CD4-positive, alpha-beta T cell treated with Interferon alpha-2 for 1 hour (primary cell): Measurements from ENCODE around the gene TRIL.

Experiments
- DNase-seq, 2 donors: peaks; one replicate each; pipeline ENCODE4 v3.0.0-alpha.2; 2020 to 2022

Gene TRIL

DNA sequence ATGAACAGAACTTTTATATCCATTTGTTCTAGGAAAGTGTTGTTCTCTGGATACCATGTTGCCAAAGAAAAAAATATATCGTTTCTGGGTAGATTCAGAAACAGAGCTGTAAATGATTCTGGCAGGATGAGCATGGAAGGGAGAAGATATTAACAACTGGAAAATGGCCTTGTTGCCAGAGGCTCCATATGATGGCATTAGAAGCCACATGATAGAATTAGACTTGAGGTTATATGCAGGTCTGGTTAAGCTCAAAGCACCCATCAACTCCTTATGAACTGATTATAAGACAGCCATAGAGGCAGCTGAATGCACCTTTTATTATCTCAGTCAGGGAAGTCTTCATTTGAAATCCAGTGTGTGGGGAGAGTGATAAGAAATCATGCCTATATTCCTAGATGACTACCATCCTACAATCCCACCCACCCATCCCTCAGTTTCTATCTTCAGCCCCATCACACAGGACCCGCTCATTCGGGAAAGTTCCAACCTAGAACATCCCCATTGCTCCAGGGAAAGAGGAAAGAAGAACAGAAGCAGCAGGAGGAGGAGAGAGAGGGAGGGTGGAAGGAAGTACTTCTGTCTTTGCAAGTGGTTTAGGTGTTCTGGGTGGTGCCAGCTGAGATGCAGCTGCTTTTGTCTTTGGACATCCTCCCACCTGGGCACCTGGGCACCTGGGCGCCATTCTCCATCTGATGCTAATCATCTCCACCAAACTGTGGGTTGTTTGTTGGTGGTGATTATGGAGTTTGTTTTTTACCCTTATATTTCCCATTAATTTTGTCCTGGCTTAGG, 25.5 kb upstream of the TRIL start:
- no peak for DNase-seq

DNA sequence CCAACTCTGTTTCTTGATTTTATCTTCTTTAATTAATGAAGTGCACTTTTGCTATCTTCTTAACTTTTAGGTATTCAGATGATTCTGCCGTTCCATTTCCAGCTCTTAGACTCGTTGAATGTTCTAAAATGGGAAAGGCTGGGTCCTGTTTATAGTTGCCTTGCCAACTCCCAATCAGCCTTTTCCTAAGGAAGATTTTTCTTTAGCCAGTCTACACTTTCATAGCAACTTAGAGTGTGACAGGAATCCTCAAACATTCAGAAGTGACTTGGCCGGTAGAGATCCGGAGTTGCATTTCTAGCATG, 23.0 kb upstream of the TRIL start:
- no peak for DNase-seq

DNA sequence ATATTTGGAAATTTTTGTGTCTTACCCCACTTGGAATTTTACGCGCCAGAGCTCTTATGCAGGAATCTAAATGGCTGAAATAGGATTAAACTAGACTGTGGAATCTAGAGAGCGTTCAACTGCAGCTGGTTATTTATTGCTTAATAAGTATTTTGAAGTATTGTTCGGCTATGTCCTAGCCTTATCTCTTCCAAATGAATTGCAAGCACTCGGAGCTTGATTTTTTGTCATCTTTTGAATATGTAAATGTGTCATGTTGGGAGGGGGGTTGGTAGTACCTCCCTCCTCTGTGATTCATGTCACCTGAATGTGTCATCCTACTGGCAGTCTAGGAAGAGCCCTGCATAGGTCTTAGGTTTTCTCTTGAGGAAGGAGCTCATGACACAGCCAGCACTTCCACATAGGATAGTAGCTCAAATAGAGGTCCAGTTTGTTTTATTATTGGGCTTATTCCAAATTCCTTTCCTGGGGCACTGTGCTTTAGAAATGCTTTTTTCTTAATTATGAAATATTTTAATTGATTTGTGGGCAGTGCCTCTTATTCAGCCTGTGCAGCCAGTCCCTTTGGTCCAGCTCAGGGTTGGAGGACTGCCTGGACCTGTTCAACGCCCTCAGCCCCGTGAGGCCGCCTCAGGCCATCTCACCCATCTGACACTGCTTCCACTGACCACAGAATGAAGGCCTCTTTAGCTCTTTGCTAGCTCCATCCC, 22.5 kb upstream of the TRIL start:
- no peak for DNase-seq

DNA sequence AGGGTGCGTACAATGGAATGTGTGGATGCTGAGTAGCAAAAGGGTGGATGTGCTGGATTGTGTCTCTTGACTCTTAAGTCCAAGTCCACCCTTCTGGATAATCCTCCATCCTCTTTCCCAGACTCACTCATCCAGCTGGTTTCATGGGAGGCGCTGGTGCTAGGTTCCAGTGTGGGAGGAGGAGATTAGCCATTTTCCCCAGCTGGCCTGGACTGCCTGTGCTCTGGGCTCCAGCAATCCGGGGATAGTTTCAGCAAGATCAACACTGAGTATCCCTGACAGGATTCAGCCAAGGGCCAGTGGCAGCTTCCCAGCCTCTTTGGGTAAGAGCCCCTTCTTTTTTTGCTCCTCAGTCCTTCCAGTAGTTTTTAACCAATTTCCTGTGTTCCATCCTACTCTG, 21.6 kb upstream of the TRIL start:
- no peak for DNase-seq

DNA sequence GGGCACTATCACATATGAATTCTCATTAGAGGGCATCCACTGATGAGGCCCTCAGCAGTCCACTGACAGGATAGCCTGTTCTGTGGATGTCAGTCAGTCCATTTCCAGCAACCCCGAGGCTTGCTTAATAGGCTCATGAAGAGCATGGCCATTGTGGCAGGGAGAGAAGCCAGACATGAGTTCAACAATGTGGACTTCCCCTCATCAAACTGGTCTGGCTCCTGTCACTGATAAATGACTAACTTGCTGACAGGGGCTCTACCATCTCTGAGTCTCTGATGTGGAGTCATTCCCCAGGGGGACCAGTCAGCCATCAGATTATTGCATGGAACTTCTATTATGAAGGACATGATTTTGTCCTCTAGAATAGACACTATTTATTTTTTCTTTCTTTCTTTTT, 19.8 kb upstream of the TRIL start:
- no peak for DNase-seq

DNA sequence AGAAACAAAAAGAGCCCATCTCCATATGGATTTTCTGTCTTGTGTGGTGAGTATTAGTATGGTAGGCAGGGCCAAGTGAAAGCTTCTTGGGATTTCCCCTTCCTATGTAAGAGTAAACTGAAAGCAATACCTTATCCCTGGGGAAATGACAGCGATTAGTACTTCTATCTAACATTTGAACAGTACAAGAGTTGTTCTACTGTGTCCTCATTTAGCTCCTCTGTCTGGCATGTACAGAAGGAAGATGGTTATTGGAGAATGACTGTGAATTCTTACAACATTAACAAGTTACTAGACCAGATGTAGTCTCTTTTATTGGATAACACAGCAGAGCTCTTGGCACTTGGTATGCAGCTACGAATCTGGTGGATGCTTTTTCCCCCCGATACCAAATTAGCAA, 17.9 kb upstream of the TRIL start:
- DNase-seq = no peak

DNA sequence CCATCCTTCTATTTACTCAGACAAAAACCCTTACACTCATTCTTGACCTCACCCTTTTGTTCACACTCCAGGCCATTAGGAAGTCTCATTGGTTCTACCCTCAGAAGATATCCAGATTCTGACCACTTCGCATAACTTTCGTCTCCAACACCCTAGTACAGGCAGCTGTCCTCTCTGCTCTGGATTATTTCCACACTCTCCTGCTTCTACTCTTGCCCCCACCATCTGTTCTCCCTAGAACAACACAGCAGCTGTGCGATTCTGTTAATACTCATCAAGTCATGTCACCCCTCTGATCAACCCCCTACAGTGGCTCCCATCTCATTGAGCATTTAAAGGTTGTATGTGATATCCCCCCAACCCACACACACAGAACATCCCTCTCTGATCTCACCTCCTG, 15.5 kb upstream of the TRIL start:
- no peak for DNase-seq

DNA sequence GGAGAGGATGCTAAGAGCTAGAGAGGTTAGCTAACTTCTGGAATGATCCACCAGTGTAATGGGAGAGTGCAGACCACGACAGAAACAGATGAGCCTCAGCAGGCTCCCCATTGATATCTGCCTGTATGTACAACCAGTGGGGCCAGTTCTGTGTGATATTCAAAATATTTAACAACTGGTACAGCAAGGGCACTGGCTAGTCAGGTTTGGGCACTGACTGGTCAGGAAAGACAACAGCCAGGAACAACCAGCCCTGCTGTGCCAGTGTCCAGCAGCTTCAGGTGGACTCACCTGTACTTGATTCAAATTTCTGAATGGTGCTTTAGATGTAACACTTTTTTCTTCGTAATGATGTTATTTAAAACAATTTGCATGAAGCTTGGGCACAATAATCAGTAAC, 5.9 kb upstream of the TRIL start:
- no peak for DNase-seq

DNA sequence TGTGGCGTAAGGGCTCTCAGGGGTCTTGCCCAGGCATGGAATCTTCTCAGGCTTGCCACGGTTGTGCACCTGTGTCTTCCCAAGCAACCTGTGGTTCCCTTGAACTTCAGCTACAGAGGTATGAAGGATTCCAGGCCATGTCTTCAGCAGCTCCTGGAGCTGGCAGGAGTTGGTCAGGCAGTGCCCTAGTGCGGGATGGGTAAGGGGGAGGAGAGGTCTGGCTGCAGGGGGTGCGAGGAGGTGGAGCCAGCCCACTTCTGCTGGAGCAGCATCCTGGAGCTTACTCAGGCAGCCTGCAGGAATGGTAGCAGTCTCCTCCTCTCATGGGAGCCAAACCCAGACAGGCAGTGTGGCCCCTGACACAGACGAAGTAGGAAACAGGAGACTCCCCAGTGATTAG, 3.8 kb upstream of the TRIL start:
- no peak for DNase-seq

DNA sequence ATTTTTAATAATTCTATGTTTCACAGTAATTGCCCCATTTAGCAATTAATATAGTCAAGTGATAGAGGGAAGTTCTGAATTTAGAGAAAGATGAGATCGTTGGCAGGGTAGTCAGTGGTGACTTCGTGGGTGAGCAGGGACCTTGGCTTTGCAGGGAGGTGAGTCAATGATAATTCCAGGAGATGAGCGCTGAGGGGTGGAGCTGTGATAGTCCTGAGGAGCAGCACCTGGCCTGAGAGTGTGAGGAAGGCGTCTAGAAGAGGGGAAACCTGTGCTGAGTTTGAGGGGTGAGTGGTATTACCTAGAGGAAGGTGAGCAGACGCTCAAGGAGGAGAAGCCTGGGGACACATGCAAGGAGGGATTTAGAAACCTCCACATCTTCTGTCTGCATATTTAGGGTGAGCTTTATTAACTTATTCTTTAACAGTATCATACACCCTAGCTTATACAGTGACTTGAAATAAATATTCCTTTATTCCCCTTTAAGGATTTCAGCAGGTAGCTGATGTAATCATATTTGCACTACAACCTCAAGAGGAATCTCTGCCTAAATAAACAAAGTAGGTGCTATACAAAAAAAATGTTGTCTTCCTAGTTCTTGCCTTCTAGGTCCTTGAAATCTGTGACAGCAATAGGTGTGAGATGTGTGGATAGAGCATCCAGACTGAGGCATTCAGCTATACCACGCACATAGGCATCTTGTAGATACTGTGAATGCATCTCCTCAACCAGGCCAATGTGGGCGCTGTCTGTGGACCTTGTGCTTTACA, 2.1 kb upstream of the TRIL start:
- no peak for DNase-seq

DNA sequence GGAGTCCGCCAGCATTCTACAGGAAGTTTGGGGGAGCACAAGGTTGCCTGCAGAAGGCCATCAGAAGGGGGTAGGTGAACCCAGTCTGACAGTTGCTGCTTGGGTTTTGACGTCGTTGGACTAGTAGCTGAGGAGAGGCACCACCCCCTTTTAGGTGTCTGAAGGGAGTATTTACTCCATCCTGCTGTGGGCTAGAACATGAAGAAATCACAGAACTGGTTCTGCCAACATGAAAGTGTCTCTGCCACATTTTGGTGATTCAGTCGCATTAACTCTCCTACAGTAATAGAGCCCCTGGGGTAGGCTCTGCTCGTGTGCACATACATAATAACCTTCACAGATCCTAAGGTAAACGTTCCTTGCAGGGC, 834 bp upstream of the TRIL start:
- DNase-seq = no peak

DNA sequence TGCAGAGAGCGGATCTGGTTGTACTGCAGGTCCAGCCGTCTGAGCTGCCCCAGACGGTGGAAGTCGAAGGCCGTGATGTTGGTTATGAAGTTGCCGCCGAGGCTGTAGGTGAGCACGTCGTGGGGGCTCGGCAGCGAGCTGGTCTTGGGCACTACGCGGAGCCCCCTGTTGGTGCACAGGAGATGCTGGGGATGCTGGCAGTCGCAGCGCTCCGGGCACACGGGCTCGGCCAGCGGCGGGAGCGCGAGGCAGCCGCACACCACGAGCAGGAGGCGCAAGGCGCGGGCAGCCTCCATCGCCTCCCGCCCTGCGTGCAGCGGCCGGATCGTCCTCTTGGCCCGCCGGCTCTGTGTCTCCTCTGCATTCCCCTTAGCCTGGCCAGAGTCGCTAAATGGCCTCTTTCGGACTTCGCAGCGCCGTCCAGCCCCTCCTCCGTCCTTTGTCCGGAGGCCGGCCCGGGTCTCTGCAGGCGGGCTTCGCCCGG, 337 bp downstream of the TRIL start:
- DNase-seq = no peak

DNA sequence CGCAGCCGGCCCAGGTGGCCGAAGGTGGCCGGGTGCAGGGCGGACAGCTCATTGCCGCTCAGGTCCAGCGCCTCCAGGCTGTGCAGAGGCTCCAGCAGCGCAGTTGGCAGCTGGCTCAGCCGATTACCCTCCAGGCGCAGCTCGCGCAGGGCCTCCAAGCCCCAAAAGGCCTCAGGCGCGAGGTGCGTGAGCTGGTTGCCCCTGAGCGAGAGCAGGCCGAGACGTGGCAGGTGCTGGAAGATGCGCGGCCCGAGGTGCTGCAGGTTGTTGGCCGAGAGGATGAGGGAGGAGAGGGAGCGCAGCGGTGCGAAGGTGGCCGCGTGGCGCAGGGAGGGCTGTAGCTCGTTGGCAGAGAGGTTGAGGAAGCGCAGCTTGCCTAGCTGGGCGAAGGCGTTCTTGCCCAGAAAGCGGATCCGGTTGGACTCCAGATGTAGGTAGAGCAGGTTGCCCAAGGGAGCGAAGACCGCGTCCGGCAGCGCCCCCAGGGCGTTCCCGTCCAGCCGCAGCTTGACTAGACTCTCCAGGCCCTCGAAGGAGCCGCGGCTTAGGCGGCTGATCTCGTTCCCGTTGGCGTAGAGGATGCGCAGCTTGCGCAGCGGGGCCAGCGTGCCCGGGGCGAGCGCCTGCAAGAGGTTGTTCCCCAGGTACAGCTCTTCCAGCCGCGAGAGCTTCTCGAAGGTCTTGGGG, 923 bp downstream of the TRIL start:
- DNase-seq = peak in 1 of 2 donors; percentile 2

DNA sequence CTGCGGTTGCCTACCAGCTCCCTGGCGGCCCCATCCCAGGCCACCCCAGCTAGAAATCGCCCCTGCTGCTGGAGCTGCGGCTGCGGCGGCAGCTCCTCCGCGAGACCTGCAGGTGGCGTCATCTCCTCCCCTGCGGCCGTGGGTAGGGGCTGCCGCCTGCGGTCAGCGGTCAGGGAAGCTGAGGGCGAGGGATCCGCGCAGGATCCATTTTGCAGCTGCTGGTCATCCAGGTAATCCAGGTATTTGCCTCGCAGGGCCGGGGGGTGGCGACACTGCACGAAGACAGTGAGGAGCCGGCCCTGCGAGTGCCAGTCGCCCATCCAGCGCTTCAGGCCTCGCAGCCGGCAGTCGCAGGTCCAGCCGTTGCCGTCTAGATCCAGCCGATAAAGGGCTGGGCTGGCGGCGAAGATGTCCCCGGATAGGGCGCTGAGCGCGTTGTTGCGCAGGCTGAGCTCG, 1.5 kb downstream of the TRIL start:
- peak in 1 of 2 donors; percentile 3 for DNase-seq

DNA sequence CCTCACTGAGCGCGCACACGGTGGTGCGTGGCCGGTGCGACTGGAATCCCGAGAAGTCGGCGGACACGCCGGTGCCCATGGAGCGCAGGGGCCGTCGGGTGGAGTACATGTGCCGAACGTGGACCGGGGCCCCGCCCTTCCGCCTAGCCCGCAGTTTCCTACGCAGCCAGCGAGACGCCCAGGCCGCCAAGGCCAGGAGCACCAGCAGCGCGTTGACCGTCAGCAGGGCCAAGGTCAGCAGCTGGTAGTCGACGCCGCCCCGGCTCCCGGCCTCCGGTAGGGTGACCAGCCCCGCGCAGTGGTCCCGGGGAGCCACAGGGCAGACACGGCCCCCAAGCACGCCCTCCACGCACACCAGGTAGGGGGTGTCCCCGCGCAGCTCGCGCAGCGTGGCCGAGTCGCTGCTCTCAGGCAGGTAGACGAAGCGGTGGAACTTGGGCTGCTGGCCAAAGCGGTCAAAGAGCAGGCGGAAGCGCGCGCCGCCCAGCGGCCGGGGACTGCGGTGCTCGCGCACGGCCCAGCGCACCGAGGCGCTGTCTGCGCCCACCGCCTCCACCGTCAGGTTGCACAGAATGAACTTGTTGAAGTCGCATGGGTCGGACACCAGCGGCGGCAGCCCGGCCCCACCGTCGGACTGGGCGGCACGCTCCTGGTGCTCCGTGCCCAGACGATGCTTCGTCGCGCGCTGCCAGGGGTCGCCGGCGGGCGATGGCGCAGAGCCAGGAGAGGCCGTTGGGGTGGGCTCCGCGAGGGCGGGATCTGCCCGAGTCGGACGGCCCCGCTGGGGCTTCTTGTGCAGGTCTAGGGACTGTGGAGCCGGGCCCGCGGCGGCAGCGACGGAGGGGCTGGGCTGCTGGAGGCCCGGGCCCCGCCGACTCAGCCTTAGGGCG, 2.2 kb downstream of the TRIL start:
- peak; percentile 19 to 22 for DNase-seq

DNA sequence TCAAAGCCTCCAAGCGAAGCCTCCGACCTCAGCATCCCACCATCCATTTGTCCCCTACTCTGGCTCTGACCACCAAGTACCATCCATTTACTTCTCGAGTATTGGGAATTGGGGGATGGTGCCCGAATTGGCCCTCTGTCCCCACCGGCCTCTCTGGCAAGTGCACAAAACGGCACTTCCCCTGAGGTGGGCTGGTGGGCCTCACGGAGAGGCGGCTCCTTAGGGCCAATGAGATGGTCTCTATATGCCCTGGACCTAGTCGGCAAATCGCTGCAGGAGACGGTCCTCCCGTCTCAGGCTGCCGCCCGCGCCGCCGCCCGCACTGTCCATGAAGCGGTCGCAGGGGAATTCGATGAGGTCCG, 2.8 kb downstream of the TRIL start:
- no peak for DNase-seq

DNA sequence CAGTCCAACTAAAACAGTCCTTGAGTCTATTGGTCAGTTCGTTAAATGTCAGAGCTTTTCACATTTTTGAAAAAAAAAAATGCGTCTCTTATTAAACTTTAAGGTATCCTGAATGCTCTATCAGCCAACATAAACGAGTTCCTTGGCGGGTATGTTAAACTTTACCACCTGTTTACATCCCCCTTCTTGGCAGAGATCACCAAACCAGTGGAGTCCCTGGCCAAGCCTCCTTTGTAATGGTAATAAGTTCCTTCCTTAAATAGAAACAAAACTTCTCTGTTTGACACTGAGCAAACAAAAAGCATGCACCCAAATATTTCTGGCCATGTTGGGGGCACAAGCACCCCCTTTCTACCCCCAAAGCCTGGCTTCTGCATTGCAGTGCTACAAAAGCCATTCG, 3.2 kb downstream of the TRIL start:
- DNase-seq = no peak

DNA sequence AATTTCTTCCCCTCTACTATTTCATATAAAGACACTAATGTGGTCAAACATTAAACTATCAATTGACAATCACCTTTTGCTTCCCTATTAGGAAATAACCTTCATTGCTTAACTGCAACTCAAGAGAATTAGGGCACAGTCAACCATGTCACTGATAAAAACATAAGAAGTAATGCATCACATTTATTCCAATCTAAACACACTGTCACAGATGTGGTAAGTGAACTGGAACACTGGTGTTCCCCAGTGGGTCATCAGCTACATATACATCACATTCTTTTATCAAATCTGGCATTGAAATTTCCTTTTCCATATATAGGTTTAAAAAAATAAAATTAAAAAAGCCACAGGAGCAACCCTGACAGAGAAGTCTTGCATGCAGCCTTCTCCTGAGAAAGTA, 3.7 kb downstream of the TRIL start:
- DNase-seq = no peak

DNA sequence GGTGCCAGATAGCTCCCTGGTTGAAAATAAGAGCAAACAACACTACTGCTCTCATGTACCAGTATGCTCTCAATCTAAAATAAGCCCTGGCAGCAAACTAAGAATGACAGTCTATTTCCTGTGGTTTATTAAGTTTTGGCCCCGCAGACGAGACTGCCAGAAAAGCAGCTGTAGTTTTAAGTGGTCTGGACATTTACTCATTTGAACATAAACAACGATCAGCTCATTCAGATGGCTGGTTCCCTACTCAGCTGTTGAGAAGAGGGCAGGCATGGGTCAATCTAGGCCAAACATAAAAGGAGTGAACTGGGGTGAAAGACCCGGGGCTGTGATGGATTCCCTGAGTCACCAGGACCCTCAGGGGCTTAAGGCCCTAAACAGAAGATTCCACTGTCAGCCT, 4.5 kb downstream of the TRIL start:
- no peak for DNase-seq

DNA sequence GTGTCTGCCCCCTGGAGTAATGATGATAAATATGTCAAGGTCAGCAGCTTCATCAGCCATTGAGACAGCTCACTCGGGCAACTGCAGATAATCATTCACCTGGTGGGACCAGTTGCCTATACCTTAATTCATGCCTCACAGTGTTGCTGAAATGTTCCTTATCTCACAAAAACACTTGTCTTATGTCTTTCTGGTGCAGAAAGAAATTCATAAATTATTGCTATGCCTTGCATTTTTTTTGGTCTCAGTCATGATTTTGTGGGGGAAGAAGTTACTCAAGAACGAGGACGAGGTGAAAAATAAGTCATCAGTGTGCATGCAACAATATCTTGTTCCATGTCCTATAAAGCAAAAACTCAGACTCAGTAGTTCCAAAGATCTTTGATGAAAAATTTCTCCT, 16.0 kb downstream of the TRIL start:
- no peak for DNase-seq

DNA sequence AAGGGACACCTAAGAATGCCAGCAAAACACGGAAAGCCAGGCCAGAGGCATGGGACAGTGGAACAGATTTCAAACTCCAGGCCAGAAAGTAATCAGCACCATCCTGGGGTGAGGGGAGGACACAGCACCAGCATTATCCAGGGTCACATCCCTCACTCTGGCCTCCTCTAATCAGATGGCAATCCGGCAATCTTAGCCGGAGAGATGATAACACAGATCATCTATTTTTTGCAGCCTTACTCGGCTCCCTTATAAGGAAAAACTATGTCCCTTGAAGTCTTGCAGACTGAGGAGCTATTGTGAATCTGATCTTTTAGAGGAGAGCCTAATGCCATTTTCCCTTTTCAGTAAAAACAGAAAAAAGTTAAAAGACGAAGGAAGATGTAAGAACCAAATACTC, 16.5 kb downstream of the TRIL start:
- no peak for DNase-seq

DNA sequence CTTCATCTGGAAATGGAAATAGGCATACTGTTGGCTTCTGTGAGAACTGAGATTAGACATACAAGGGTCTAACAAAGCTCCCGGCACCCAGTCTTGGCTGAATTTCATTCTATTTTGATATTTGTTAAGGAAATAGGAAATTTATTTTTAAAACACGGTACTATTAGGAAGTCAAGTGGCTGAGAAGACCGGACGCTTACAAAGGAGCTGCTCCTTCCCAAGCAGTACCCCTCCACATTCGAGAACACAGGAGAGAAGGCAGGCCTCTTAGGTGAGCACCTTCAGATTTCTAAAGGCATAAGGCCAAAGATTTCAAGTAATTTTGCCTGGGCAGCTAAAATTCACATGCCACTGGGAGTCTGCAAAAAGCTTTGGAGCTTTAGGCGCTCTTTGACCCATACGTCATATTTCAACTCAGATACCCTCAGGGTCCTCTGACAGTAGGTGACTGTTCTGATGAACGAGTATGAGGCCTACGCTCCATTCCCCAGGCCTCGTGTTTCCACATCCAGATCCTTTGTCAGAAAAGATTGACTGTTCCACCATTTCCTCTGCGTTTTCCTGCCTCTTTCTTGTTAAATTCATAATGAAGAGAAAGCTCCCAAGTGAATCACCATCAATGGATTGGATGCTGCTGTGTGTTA, 17.3 kb downstream of the TRIL start:
- DNase-seq = no peak
